Gastroesophageal sphincter (tissue), 4 donors: ENCODE data around the gene LIPI. TPM values are rescaled to one million over a fixed set of nuclear protein-coding genes. Genes with fewer than 3 reads are reported as not detected.
A peak's percentile ranks its signal among the peaks of the same experiment; 100 is the strongest.
"Not testable (repeated sequence)": the region's sequence is repeated elsewhere in the genome, so short reads cannot be mapped to it uniquely, and the experiment has no call there.

ENCODE experiments used
- ATAC-seq: fragments of 150-250 bp; one replicate; pipeline ENCODE4 v1.9.1; 2016; ENCODE audit warnings: mild to moderate bottlenecking, moderate library complexity
- H3K27ac ChIP-seq, 4 donors: fragments of 200-600 bp; sonication (generic) in 3 of 4; 1 replicate in 3 of 4; 2 replicates in 1 of 4; pipeline ENCODE4 v1.5.1; 2016 to 2019
- H3K27me3 ChIP-seq: fragments of 200-600 bp; sonication (generic); one replicate; pipeline ENCODE4 v1.5.1; 2019
- H3K36me3 ChIP-seq, 2 donors: fragments of 200-600 bp; sonication (generic); one replicate each; pipeline ENCODE4 v1.5.1; 2019; ENCODE audit warnings: control low read depth in 1 of 2
- H3K4me1 ChIP-seq, 3 donors: fragments of 200-600 bp; sonication (generic); 1 replicate in 2 of 3; 2 replicates in 1 of 3; pipeline ENCODE4 v1.5.1; 2016 to 2019; ENCODE audit warnings: control low read depth in 2 of 3
- H3K4me3 ChIP-seq, 2 donors: fragments of 200-600 bp; sonication (generic); one replicate each; pipeline ENCODE4 v1.5.1; 2019; ENCODE audit warnings: mild to moderate bottlenecking in 1 of 2, moderate library complexity in 1 of 2
- H3K9me3 ChIP-seq, 3 donors: fragments of 200-600 bp; sonication (generic); one replicate each; pipeline ENCODE4 v1.5.1; 2017 to 2019; ENCODE audit warnings: control low read depth in 2 of 3
- EP300 ChIP-seq: sonication (generic); formaldehyde crosslinking; IDR thresholded peaks from one replicate; pipeline ENCODE4 v1.6.1; 2017; ENCODE audit warnings: antibody characterized with exemption, mild to moderate bottlenecking
- POLR2A ChIP-seq, 2 donors: fragments of 450-650 bp; IDR thresholded peaks; one replicate each; pipeline ENCODE4 v1.6.1; 2017; ENCODE audit warnings: antibody characterized with exemption in 2 of 2, mild to moderate bottlenecking in 2 of 2, moderate library complexity in 1 of 2
- POLR2AphosphoS5 ChIP-seq: sonication (generic); formaldehyde crosslinking; IDR thresholded peaks from one replicate; pipeline ENCODE4 v1.6.1; 2017; ENCODE audit warnings: antibody characterized with exemption
- WGBS, 2 donors: methylation state at CpG; one replicate each; pipeline ENCODE4 v1.1.5; 2018; ENCODE audit warnings: low coverage in 1 of 2; 5-methylcytosine and 5-hydroxymethylcytosine counted together
- total RNA-seq, 4 donors: library from RNA; depleted of rRNA; stranded (reverse); fragments of >200 nt; gene quantifications; one replicate each; pipeline ENCODE4 v1.1.0, GENCODE V29; 2016
- TF ChIP-seq, protein P1 (sequence below), 4 experiments: fragments of 200-600 bp in 2 of 4; fragments of 450-650 bp in 2 of 4; sonication (generic) in 1 of 4; IDR thresholded peaks; one replicate each; pipeline ENCODE4 v1.5.1; 2017 to 2019; ENCODE audit warnings: antibody characterized with exemption in 4 of 4, mild to moderate bottlenecking in 2 of 4, moderate library complexity in 2 of 4

LIPI gene
- total RNA-seq, 4 donors from 2014 or later, result not detected

- 29 to 36% methylated on average over 3 to 4 of the region's 4 CpGs for WGBS, 2 donors
- TF ChIP-seq, protein P1, sequence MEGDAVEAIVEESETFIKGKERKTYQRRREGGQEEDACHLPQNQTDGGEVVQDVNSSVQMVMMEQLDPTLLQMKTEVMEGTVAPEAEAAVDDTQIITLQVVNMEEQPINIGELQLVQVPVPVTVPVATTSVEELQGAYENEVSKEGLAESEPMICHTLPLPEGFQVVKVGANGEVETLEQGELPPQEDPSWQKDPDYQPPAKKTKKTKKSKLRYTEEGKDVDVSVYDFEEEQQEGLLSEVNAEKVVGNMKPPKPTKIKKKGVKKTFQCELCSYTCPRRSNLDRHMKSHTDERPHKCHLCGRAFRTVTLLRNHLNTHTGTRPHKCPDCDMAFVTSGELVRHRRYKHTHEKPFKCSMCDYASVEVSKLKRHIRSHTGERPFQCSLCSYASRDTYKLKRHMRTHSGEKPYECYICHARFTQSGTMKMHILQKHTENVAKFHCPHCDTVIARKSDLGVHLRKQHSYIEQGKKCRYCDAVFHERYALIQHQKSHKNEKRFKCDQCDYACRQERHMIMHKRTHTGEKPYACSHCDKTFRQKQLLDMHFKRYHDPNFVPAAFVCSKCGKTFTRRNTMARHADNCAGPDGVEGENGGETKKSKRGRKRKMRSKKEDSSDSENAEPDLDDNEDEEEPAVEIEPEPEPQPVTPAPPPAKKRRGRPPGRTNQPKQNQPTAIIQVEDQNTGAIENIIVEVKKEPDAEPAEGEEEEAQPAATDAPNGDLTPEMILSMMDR (IDR thresholded peaks at IDR 0.05), result peak in 1 of 4 experiments; percentile 47
- TF ChIP-seq POLR2A (IDR thresholded peaks at IDR 0.05), result no peak
- no peak for ATAC-seq
- no peak overlapping the region for H3K27ac ChIP-seq
- no peak overlapping the region for H3K4me3 ChIP-seq
- H3K4me1 ChIP-seq, result no peaks in the 10 kb centered on the region
- no peaks in the 10 kb centered on the region for H3K36me3 ChIP-seq
- peaks cover 0 to 8% (median 0%) of the 10 kb centered on the region in 3 donors for H3K9me3 ChIP-seq
- H3K27me3 ChIP-seq, result no peaks in the 10 kb centered on the region
These were observed 90.5 kb downstream of the LIPI start for GRCh38 chr21:14120091-14120734.

DNA sequence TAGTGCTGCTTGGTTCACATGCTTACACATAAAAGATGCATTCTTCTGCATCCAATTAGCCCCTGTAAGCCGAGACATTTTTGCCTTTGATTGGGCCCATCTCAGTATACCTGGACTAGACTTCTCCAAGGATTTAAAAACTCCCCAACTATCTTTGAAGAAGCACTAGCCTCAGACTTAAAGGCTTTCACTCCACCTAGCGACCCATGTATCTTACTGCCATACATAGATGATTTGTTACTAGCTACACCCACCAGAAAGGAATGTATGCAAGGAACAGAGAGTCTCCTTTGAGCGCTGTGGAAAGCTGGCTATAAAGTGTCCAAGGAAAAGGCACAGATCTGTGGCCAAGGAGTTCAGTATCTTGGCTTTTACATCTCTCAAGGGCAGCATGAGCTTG is 91.7 kb downstream of the LIPI start:
- H3K27ac ChIP-seq, result no peak overlapping the region
- ATAC-seq, result no peak
- no peaks in the 10 kb centered on the region for H3K27me3 ChIP-seq
- H3K4me3 ChIP-seq, result no peak overlapping the region
- no peaks in the 10 kb centered on the region for H3K36me3 ChIP-seq
- peaks cover 0 to 4% (median 0%) of the 10 kb centered on the region in 3 donors for H3K9me3 ChIP-seq
- 96 to 100% methylated on average over 2 to 3 of the region's 3 CpGs for WGBS, 2 donors
- H3K4me1 ChIP-seq, result no peaks in the 10 kb centered on the region
- no peak for TF ChIP-seq POLR2A (IDR thresholded peaks at IDR 0.05)
- no peak for TF ChIP-seq EP300
- no peak for TF ChIP-seq POLR2AphosphoS5
- TF ChIP-seq, protein P1 (IDR thresholded peaks at IDR 0.05), result no peak

DNA sequence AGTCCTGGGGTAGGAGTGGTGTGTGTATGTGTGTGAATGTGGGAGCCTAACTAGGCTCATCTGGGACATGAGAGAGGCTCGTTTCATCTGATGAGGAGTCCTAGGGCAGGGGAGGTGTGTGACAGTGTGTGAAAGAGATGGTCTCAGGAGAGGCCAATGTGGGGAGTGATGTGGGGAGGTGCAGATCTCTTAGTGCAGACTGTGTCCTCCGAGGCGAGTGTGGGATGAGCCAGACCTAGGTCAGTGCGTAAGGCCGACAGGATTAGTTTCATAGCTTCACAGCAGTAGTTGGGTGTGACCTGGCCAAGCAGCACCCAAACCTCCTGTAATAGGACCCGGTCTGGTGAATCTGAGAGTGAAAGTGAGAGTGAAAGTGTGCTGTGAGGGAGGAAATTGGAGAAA is 94.7 kb downstream of the LIPI start:
- WGBS, 2 donors, result 87 to 100% methylated on average over 2 to 6 of the region's 6 CpGs

DNA sequence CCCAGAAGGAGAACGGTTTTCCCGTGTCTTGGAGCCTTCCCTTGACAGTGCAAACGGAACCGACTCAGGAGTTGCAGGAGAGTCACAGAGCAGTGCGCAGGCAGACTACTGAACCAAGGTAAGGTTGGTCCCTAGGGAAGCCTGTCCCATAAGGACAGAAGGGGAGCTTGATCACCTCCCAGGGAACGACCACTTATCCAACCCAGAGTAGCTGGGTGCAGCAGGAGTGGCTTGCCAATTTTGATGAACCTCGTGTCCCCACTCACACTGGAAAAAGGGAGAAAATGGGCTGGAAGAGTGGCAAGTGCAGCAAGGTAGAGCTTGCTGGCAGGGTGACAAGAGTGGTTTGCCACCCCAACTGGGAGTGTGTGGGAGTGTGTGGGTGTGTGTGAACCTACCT is 95.1 kb downstream of the LIPI start:
- no peak overlapping the region for H3K27ac ChIP-seq
- H3K9me3 ChIP-seq, result no peaks in the 10 kb centered on the region
- TF ChIP-seq POLR2A (IDR thresholded peaks at IDR 0.05) (no peak), POLR2AphosphoS5 (no peak), EP300 (no peak)
- TF ChIP-seq, protein P1 (IDR thresholded peaks at IDR 0.05), result no peak
- H3K4me3 ChIP-seq, result no peak overlapping the region
- H3K36me3 ChIP-seq, result peaks cover 0 to 3% of the 10 kb centered on the region in 2 donors
- H3K4me1 ChIP-seq, result no peaks in the 10 kb centered on the region
- ATAC-seq, result no peak
- 82% methylated on average over 2 of the region's 7 CpGs; no CpG with 5 or more reads in 1 of the 2 donors for WGBS, 2 donors
- no peaks in the 10 kb centered on the region for H3K27me3 ChIP-seq

More for the DNA sequence above, 94.7 kb downstream of the LIPI start:
- Histone ChIP-seq H3K4me1 (no peaks in the 10 kb centered on the region), H3K9me3 (no peaks in the 10 kb centered on the region), H3K36me3 (peaks cover 0 to 3% of the 10 kb centered on the region in 2 donors), H3K27me3 (no peaks in the 10 kb centered on the region), H3K4me3 (no peak overlapping the region), H3K27ac (no peak overlapping the region)
- TF ChIP-seq, protein P1 (IDR thresholded peaks at IDR 0.05), result no peak
- no peak for ATAC-seq

GRCh38 chr21:14114251-14114650 is 96.5 kb downstream of the LIPI start:
- Histone ChIP-seq H3K27ac (no peak overlapping the region), H3K4me1 (no peaks in the 10 kb centered on the region), H3K9me3 (no peaks in the 10 kb centered on the region), H3K27me3 (no peaks in the 10 kb centered on the region), H3K36me3 (peaks cover 0 to 3% of the 10 kb centered on the region in 2 donors), H3K4me3 (no peak overlapping the region)
- WGBS, 2 donors, result 100% methylated on average over 3 of the region's 3 CpGs; no CpG with 5 or more reads in 1 of the 2 donors
- no peak for TF ChIP-seq POLR2A (IDR thresholded peaks at IDR 0.05)
- TF ChIP-seq, protein P1 (IDR thresholded peaks at IDR 0.05), result no peak
- no peak for TF ChIP-seq POLR2AphosphoS5
- TF ChIP-seq EP300, result no peak
- no peak for ATAC-seq

DNA sequence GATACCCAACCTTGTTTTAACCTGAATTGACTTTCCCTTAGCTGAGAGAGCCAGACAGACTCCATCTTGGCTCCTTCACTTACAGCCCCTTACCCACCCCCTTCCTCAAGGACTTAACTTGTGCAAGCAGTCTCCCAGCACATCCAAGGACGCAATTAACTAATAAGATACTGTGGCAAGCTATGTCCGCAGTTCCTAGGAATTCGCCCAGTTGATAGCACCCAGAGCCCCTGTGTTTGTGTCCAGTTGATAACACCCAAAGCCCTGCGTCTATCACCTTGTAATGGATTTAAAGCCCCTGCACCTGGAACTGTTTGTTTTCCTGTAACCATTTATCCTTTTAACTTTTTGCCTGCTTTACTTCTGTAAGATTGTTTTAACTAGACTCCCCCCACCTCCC is 106.2 kb downstream of the LIPI start:
- H3K36me3 ChIP-seq, H3K4me3 ChIP-seq, ATAC-seq, H3K4me1 ChIP-seq, H3K27me3 ChIP-seq, H3K27ac ChIP-seq, H3K9me3 ChIP-seq: not testable (repeated sequence)
- WGBS, 2 donors, result 83 to 88% methylated on average over 3 to 4 of the region's 4 CpGs
